Stimulated activated naive CD8-positive, alpha-beta T cell treated with anti-CD3 and anti-CD28 coated beads, Interleukin-15, amount 100 ng/mL, for 72 hours (primary cell): Measurements from ENCODE around the gene CACNA2D1.

ENCODE experiments used
- ATAC-seq: fragments of 150-1000 bp; cut with Tn5 transposase; 2 replicates; pipeline ENCODE4 v1.10.0; 2021; ENCODE audit warnings: mild to moderate bottlenecking, moderate library complexity
- DNase-seq, 2 donors: peaks; one replicate each; pipeline ENCODE4 v3.0.0; 2021 to 2022
- H3K27ac Mint-ChIP-seq, 2 donors: one replicate each; pipeline ENCODE4 v1.8.0; 2022; ENCODE audit warnings: mild to moderate bottlenecking in 2 of 2, mixed read lengths in 2 of 2, moderate library complexity in 2 of 2
- H3K27me3 Mint-ChIP-seq: one replicate; pipeline ENCODE4 v1.8.0; 2022; ENCODE audit warnings: mixed read lengths
- H3K4me1 Mint-ChIP-seq: one replicate; pipeline ENCODE4 v1.8.0; 2022; ENCODE audit warnings: mild to moderate bottlenecking, mixed read lengths
- H3K4me3 Mint-ChIP-seq, 2 donors: one replicate each; pipeline ENCODE4 v1.8.0; 2022; ENCODE audit warnings: mild to moderate bottlenecking in 2 of 2, mixed read lengths in 2 of 2, moderate library complexity in 1 of 2
- H3K9me3 Mint-ChIP-seq, 2 donors: one replicate each; pipeline ENCODE4 v1.8.0; 2022; ENCODE audit warnings: mixed read lengths in 2 of 2

The CACNA2D1 gene

GRCh38 chr7:82012453-82012852 lies 431.1 kb downstream of the CACNA2D1 start:
- Mint-ChIP-seq H3K4me1 (no peaks in the 10 kb centered on the region), H3K27me3 (no peaks in the 10 kb centered on the region), H3K4me3 (no peak overlapping the region)

GRCh38 chr7:82010416-82010815 lies 433.2 kb downstream of the CACNA2D1 start:
- no peaks in the 10 kb centered on the region for H3K9me3 Mint-ChIP-seq
- H3K27ac Mint-ChIP-seq = no peak overlapping the region
- DNase-seq (no peak), ATAC-seq (no peak)
- H3K4me3 Mint-ChIP-seq = no peak overlapping the region
- H3K27me3 Mint-ChIP-seq = no peaks in the 10 kb centered on the region
- H3K4me1 Mint-ChIP-seq = no peaks in the 10 kb centered on the region

More at GRCh38 chr7:82012453-82012852, 431.1 kb downstream of the CACNA2D1 start:
- Mint-ChIP-seq H3K27ac (no peak overlapping the region), H3K9me3 (no peaks in the 10 kb centered on the region)
- DNase-seq (no peak), ATAC-seq (no peak)

GRCh38 chr7:82007315-82007714 lies 436.3 kb downstream of the CACNA2D1 start:
- no peak for ATAC-seq
- no peak overlapping the region for H3K27ac Mint-ChIP-seq
- no peaks in the 10 kb centered on the region for H3K27me3 Mint-ChIP-seq
- DNase-seq = no peak
- no peak overlapping the region for H3K4me3 Mint-ChIP-seq
- H3K9me3 Mint-ChIP-seq = no peaks in the 10 kb centered on the region
- H3K4me1 Mint-ChIP-seq = no peaks in the 10 kb centered on the region

GRCh38 chr7:82005056-82005455 lies 438.5 kb downstream of the CACNA2D1 start:
- no peaks in the 10 kb centered on the region for H3K27me3 Mint-ChIP-seq
- DNase-seq = no peak
- H3K4me3 Mint-ChIP-seq = no peak overlapping the region
- no peak for ATAC-seq
- no peak overlapping the region for H3K27ac Mint-ChIP-seq
- H3K4me1 Mint-ChIP-seq = no peaks in the 10 kb centered on the region
- no peaks in the 10 kb centered on the region for H3K9me3 Mint-ChIP-seq

GRCh38 chr7:81993186-81993585 lies 450.4 kb downstream of the CACNA2D1 start:
- H3K27ac Mint-ChIP-seq = no peak overlapping the region

GRCh38 chr7:81990395-81990794 lies 453.2 kb downstream of the CACNA2D1 start:
- Mint-ChIP-seq H3K27ac (no peak overlapping the region), H3K4me3 (no peak overlapping the region), H3K4me1 (no peaks in the 10 kb centered on the region), H3K9me3 (no peaks in the 10 kb centered on the region), H3K27me3 (no peaks in the 10 kb centered on the region)
- DNase-seq (no peak), ATAC-seq (no peak)

More at GRCh38 chr7:81993186-81993585, 450.4 kb downstream of the CACNA2D1 start:
- DNase-seq (no peak), ATAC-seq (no peak)
- Mint-ChIP-seq H3K9me3 (no peaks in the 10 kb centered on the region), H3K27me3 (no peaks in the 10 kb centered on the region), H3K4me1 (no peaks in the 10 kb centered on the region), H3K4me3 (no peak overlapping the region)

- H3K27ac Mint-ChIP-seq = no peak overlapping the region
- no peaks in the 10 kb centered on the region for H3K9me3 Mint-ChIP-seq
- no peaks in the 10 kb centered on the region for H3K4me1 Mint-ChIP-seq
- ATAC-seq (no peak), DNase-seq (no peak)
- H3K4me3 Mint-ChIP-seq = no peak overlapping the region
- H3K27me3 Mint-ChIP-seq = no peaks in the 10 kb centered on the region
Measured at GRCh38 chr7:81986723-81987470, 456.7 kb downstream of the CACNA2D1 start.

- Mint-ChIP-seq H3K9me3 (no peaks in the 10 kb centered on the region), H3K4me1 (no peaks in the 10 kb centered on the region), H3K27me3 (no peaks in the 10 kb centered on the region), H3K4me3 (no peak overlapping the region), H3K27ac (no peak overlapping the region)
- no peak for ATAC-seq
- no peak for DNase-seq
Measured at GRCh38 chr7:81983406-81983805, 460.2 kb downstream of the CACNA2D1 start.

- H3K27me3 Mint-ChIP-seq = no peaks in the 10 kb centered on the region
- no peaks in the 10 kb centered on the region for H3K9me3 Mint-ChIP-seq
- H3K4me3 Mint-ChIP-seq = no peak overlapping the region
- ATAC-seq = no peak
- DNase-seq = no peak
- H3K27ac Mint-ChIP-seq = no peak overlapping the region
- no peaks in the 10 kb centered on the region for H3K4me1 Mint-ChIP-seq
Measured at GRCh38 chr7:81973117-81973516, 470.5 kb downstream of the CACNA2D1 start.

GRCh38 chr7:81960026-81960425 lies 483.6 kb downstream of the CACNA2D1 start:
- DNase-seq = no peak
- no peak overlapping the region for H3K27ac Mint-ChIP-seq
- no peaks in the 10 kb centered on the region for H3K4me1 Mint-ChIP-seq
- H3K9me3 Mint-ChIP-seq = no peaks in the 10 kb centered on the region
- no peak for ATAC-seq
- no peak overlapping the region for H3K4me3 Mint-ChIP-seq
- no peaks in the 10 kb centered on the region for H3K27me3 Mint-ChIP-seq

GRCh38 chr7:81957517-81957916 lies 486.1 kb downstream of the CACNA2D1 start:
- no peak overlapping the region for H3K4me3 Mint-ChIP-seq
- ATAC-seq = no peak
- H3K4me1 Mint-ChIP-seq = no peaks in the 10 kb centered on the region
- no peaks in the 10 kb centered on the region for H3K27me3 Mint-ChIP-seq
- DNase-seq = no peak
- H3K9me3 Mint-ChIP-seq = no peaks in the 10 kb centered on the region
- H3K27ac Mint-ChIP-seq = no peak overlapping the region

- Mint-ChIP-seq H3K27me3 (no peaks in the 10 kb centered on the region), H3K9me3 (no peaks in the 10 kb centered on the region)
- no peak for ATAC-seq
Measured at GRCh38 chr7:81956520-81956919, 487.1 kb downstream of the CACNA2D1 start.

GRCh38 chr7:81949306-81949705 lies 494.3 kb downstream of the CACNA2D1 start:
- Mint-ChIP-seq H3K27ac (no peak overlapping the region), H3K4me3 (no peak overlapping the region), H3K27me3 (no peaks in the 10 kb centered on the region), H3K9me3 (no peaks in the 10 kb centered on the region), H3K4me1 (no peaks in the 10 kb centered on the region)
- ATAC-seq (no peak), DNase-seq (no peak)

More at GRCh38 chr7:81956520-81956919, 487.1 kb downstream of the CACNA2D1 start:
- DNase-seq = no peak
- Mint-ChIP-seq H3K27ac (no peak overlapping the region), H3K4me1 (no peaks in the 10 kb centered on the region), H3K4me3 (no peak overlapping the region)

- no peak for ATAC-seq
- no peak for DNase-seq
- H3K27me3 Mint-ChIP-seq = no peaks in the 10 kb centered on the region
- no peaks in the 10 kb centered on the region for H3K9me3 Mint-ChIP-seq
- no peaks in the 10 kb centered on the region for H3K4me1 Mint-ChIP-seq
- no peak overlapping the region for H3K4me3 Mint-ChIP-seq
- H3K27ac Mint-ChIP-seq = no peak overlapping the region
Measured at GRCh38 chr7:81944058-81944457, 499.5 kb downstream of the CACNA2D1 start.

GRCh38 chr7:81937091-81937490 lies 506.5 kb downstream of the CACNA2D1 start:
- Mint-ChIP-seq H3K4me1 (no peaks in the 10 kb centered on the region), H3K9me3 (no peaks in the 10 kb centered on the region), H3K27ac (no peak overlapping the region), H3K4me3 (no peak overlapping the region), H3K27me3 (no peaks in the 10 kb centered on the region)
- DNase-seq (no peak), ATAC-seq (no peak)

- ATAC-seq (no peak), DNase-seq (no peak)
- Mint-ChIP-seq H3K4me3 (no peak overlapping the region), H3K27me3 (no peaks in the 10 kb centered on the region), H3K4me1 (no peaks in the 10 kb centered on the region), H3K9me3 (no peaks in the 10 kb centered on the region), H3K27ac (no peak overlapping the region)
Measured at GRCh38 chr7:81934596-81935301, 508.8 kb downstream of the CACNA2D1 start.
